Endothelial cell of umbilical vein (primary cell): Measurements from ENCODE around the gene KCNE1. TPM values are rescaled to one million over a fixed set of nuclear protein-coding genes. Genes with fewer than 3 reads are reported as not detected.

Experiments
- BruUV-seq: library from RNA; stranded (reverse); fragments of 400-500 nt; replicated peaks from 2 replicates; lab custom pipeline; 2021; lab: Mats Ljungman, UMichigan
- CTCF ChIA-PET: fragments of 300-600, 350-600 bp; sonication (Branson Sonifier 250); formaldehyde crosslinking; loops from one replicate; lab custom pipeline; 2021; ENCODE audit warnings: antibody characterized with exemption, inconsistent platforms; lab: Charles Lee
- POLR2A ChIA-PET: fragments of 300-600, 350-600 bp; sonication (Branson Sonifier 250); formaldehyde crosslinking; loops from one replicate; lab custom pipeline; 2021; ENCODE audit warnings: antibody characterized with exemption, inconsistent platforms; lab: Charles Lee
- DNase-seq: peaks from one replicate; pipeline ENCODE4 v3.0.0-alpha.2; 2011; ENCODE audit warnings: low read depth, low spot score
- FAIRE-seq: peaks from 2 replicates; lab custom pipeline; 2011; peaks lifted over from hg19 to GRCh38; lab: Jason Lieb, UNC
- H2AFZ ChIP-seq: 2 replicates; pipeline ENCODE4 v1.6.0; 2012; ENCODE audit warnings: low read depth, low read length, control low read depth, inconsistent platforms
- H3K27ac ChIP-seq: 2 replicates; pipeline ENCODE4 v1.5.1; 2011; ENCODE audit warnings: low read depth, mild to moderate bottlenecking, control low read depth, low read length, moderate library complexity; ENCODE audit not compliant: insufficient read depth
- H3K27me3 ChIP-seq, 2 experiments: 2 replicates each; pipeline versions ENCODE4 v1.6.0 to v1.6.1; 2011; ENCODE audit warnings: low read length in 2 of 2, mixed read lengths in 1 of 2; ENCODE audit not compliant: control insufficient read depth in 2 of 2, insufficient read depth in 2 of 2
- H3K36me3 ChIP-seq, 2 experiments: 2 replicates in 1 of 2; 3 replicates in 1 of 2; pipeline ENCODE4 v1.5.1; 2011; ENCODE audit warnings: low read length in 2 of 2, mild to moderate bottlenecking in 1 of 2, moderate library complexity in 1 of 2; ENCODE audit not compliant: control insufficient read depth in 2 of 2, insufficient read depth in 2 of 2; ENCODE audit errors: extremely low read depth in 1 of 2
- H3K4me1 ChIP-seq: 3 replicates; pipeline ENCODE4 v1.5.1; 2011; ENCODE audit warnings: mild to moderate bottlenecking, low read length; ENCODE audit not compliant: control insufficient read depth, insufficient read depth; ENCODE audit errors: extremely low read depth
- H3K4me2 ChIP-seq: 2 replicates; pipeline ENCODE4 v1.6.1; 2011; ENCODE audit warnings: low read length, control low read depth, mixed read lengths; ENCODE audit not compliant: insufficient read depth
- H3K4me3 ChIP-seq, 3 experiments: fragments of 200-600 bp in 1 of 3; sonication (generic), shearing (Covaris generic) in 1 of 3; replicated peaks in 1 of 3; 2 replicates each; pipeline ENCODE4 v1.5.1; 2011 to 2016; ENCODE audit warnings: control low read depth in 3 of 3, low read length in 3 of 3, mild to moderate bottlenecking in 2 of 3, inconsistent platforms in 1 of 3, low read depth in 1 of 3, moderate library complexity in 1 of 3; ENCODE audit not compliant: insufficient read depth in 1 of 3
- H3K79me2 ChIP-seq: 2 replicates; pipeline ENCODE4 v1.6.0; 2012; ENCODE audit warnings: low read length, inconsistent platforms; ENCODE audit not compliant: control insufficient read depth, insufficient read depth
- H3K9ac ChIP-seq: replicated peaks from 2 replicates; pipeline ENCODE3; 2011; ENCODE audit warnings: low read length, control low read depth; ENCODE audit not compliant: insufficient read depth; ENCODE audit errors: extremely low read depth
- H3K9me1 ChIP-seq: replicated peaks from 3 replicates; pipeline ENCODE4 v1.6.0; 2011; ENCODE audit warnings: mild to moderate bottlenecking, low read length; ENCODE audit not compliant: control insufficient read depth, insufficient read depth; ENCODE audit errors: extremely low read depth
- H3K9me3 ChIP-seq: replicated peaks from 2 replicates; pipeline ENCODE4 v1.5.1; 2012; ENCODE audit warnings: low read length, inconsistent platforms; ENCODE audit not compliant: control insufficient read depth, insufficient read depth
- H4K20me1 ChIP-seq: replicated peaks from 2 replicates; pipeline ENCODE3; 2011; ENCODE audit warnings: mild to moderate bottlenecking, low read length; ENCODE audit not compliant: control insufficient read depth, insufficient read depth; ENCODE audit errors: extremely low read depth
- EZH2 ChIP-seq: IDR thresholded peaks from 2 replicates; pipeline ENCODE4 v1.6.1; 2012; ENCODE audit warnings: borderline replicate concordance, low read depth, mild to moderate bottlenecking, moderate library complexity, low read length, inconsistent platforms; ENCODE audit not compliant: severe bottlenecking
- FOS ChIP-seq: IDR thresholded peaks from 2 replicates; pipeline ENCODE4 v1.6.1; 2011; ENCODE audit warnings: mild to moderate bottlenecking, low read length, moderate library complexity, borderline replicate concordance; ENCODE audit not compliant: insufficient read depth
- GATA2 ChIP-seq: IDR thresholded peaks from 2 replicates; pipeline ENCODE4 v1.7.0; 2011; ENCODE audit warnings: low read depth, mild to moderate bottlenecking, moderate library complexity, mixed read lengths, low read length; ENCODE audit not compliant: insufficient read length, insufficient read depth
- JUN ChIP-seq: IDR thresholded peaks from 2 replicates; pipeline ENCODE4 v1.6.1; 2011; ENCODE audit warnings: borderline replicate concordance, low read depth; ENCODE audit not compliant: insufficient read length, insufficient read depth
- MYC ChIP-seq: IDR thresholded peaks from one replicate; pipeline ENCODE4 v1.6.1; 2011; ENCODE audit warnings: mild to moderate bottlenecking, low read depth, low read length
- POLR2A ChIP-seq: IDR thresholded peaks from 2 replicates; pipeline ENCODE4 v1.6.1; 2012; ENCODE audit warnings: low read depth, mild to moderate bottlenecking, control low read depth, low read length
- POLR2AphosphoS5 ChIP-seq: IDR thresholded peaks from 2 replicates; pipeline ENCODE4 v1.6.1; 2012; ENCODE audit warnings: low read depth, mild to moderate bottlenecking, control low read depth, low read length, moderate library complexity; ENCODE audit not compliant: insufficient read depth
- dilution Hi-C: fragments of 300-500 bp; cut with MboI; formaldehyde crosslinking; loops from one replicate; pipeline ENCODE4 v1.15.0; 2019; ENCODE audit warnings: low sequenced_read_pairs; ENCODE audit not compliant: extremely low pct_ligation_motif_present
- intact Hi-C: fragments of 100-400 bp; cut with micrococcal nuclease; formaldehyde crosslinking; loops from one replicate; pipeline ENCODE4 v1.10.0; 2022
- polyA plus RNA-seq, 4 experiments: library from polyadenylated mRNA; depleted of rRNA in 3 of 4; stranded (reverse) in 3 of 4; unstranded in 1 of 4; fragments of >200 nt; gene quantifications; 2 replicates each; pipeline versions ENCODE4 v1.2.1 to v1.2.3, GENCODE V29; 2011 to 2012; ENCODE audit warnings: missing spikeins in 1 of 4
- total RNA-seq: library from RNA; stranded (reverse); gene quantifications from 2 replicates; pipeline ENCODE4 v1.2.3, GENCODE V29; 2021
- TF ChIP-seq, protein P1 (sequence below), 2 donors: IDR thresholded peaks; 1 replicate in 1 of 2; 2 replicates in 1 of 2; pipeline ENCODE4 v1.5.1; 2011; ENCODE audit warnings: low read length in 2 of 2, mild to moderate bottlenecking in 2 of 2, moderate library complexity in 2 of 2, control low read depth in 1 of 2, inconsistent platforms in 1 of 2, low read depth in 1 of 2; ENCODE audit not compliant: insufficient read depth in 1 of 2; ENCODE audit errors: extremely low read depth in 1 of 2
- TF ChIP-seq, protein P2 (sequence below): IDR thresholded peaks from 2 replicates; pipeline ENCODE4 v1.6.1; 2011; ENCODE audit not compliant: insufficient read depth, insufficient read length

Gene KCNE1
- total and polyA plus RNA-seq, 2 donors (not counting 3 experiments of a cell fraction or from before 2014, with no cell fraction given) = 0.10 to 0.38 TPM

DNA sequence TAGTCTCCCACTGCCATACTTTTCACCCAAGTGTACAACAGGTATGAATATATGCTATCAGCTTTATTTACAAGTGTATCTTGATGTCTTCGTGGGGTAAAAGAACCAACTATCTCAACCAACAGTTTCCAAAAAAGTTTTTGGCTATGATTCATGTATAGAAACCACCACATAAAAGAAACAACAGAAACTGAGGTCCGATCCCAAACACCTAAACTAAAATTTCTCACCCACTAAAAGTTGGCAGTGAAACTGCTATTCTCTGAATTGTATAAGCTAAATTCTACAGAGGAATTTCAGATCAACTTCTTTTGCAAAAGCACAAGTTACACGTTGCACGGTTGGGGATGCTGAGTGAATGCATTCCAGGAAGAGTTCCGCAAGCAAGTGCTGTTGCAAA lies 5.0 kb upstream of the KCNE1 start:
- dilution Hi-C loops = no loop called here
- DNase-seq (no peak), FAIRE-seq (no peak)
- Histone ChIP-seq H3K36me3 (peaks cover 5 to 20% of the 10 kb centered on the region in 2 experiments), H3K27ac (no peak overlapping the region), H3K4me3 (no peak overlapping the region), H3K4me2 (no peak overlapping the region), H2AFZ (no peak overlapping the region), H3K9ac (no peak overlapping the region), H3K79me2 (no peaks in the 10 kb centered on the region), H4K20me1 (no peaks in the 10 kb centered on the region), H3K9me1 (no peaks in the 10 kb centered on the region), H3K4me1 (no peaks in the 10 kb centered on the region), H3K9me3 (no peaks in the 10 kb centered on the region), H3K27me3 (no peaks in the 10 kb centered on the region)
- no TSS peak for BruUV-seq
- intact Hi-C loops = no loop called here
- ChIA-PET POLR2A (interaction anchor here (2.0 kb wide), 1 partner anchor 9 kb away, joined by 7 read pairs; no protein-coding TSS in a partner anchor), CTCF (interaction anchor here (1.0 to 5.0 kb wide), 8 partner anchors 9 to 115 kb away, joined by 3 to 31 read pairs (median 6); no protein-coding TSS in a partner anchor)
- TF ChIP-seq EZH2 (no peak), POLR2AphosphoS5 (no peak), MYC (no peak), POLR2A (no peak), JUN (no peak), GATA2 (no peak), FOS (no peak)
- TF ChIP-seq, protein P1, sequence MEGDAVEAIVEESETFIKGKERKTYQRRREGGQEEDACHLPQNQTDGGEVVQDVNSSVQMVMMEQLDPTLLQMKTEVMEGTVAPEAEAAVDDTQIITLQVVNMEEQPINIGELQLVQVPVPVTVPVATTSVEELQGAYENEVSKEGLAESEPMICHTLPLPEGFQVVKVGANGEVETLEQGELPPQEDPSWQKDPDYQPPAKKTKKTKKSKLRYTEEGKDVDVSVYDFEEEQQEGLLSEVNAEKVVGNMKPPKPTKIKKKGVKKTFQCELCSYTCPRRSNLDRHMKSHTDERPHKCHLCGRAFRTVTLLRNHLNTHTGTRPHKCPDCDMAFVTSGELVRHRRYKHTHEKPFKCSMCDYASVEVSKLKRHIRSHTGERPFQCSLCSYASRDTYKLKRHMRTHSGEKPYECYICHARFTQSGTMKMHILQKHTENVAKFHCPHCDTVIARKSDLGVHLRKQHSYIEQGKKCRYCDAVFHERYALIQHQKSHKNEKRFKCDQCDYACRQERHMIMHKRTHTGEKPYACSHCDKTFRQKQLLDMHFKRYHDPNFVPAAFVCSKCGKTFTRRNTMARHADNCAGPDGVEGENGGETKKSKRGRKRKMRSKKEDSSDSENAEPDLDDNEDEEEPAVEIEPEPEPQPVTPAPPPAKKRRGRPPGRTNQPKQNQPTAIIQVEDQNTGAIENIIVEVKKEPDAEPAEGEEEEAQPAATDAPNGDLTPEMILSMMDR (IDR thresholded peaks at IDR 0.05; ENCODE audit: extremely low read depth in 1 of 2, insufficient read depth in 1 of 2, low read depth in 1 of 2, low read length in 2 of 2) = no peak
- TF ChIP-seq, protein P2, sequence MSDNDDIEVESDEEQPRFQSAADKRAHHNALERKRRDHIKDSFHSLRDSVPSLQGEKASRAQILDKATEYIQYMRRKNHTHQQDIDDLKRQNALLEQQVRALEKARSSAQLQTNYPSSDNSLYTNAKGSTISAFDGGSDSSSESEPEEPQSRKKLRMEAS = no peak
